RWPE2 (cell line): ENCODE results near the gene TNRC6B.

Source experiments
- ATAC-seq: fragments of 200-7000 bp; cut with Tn5 transposase; 3 replicates; pipeline ENCODE4 v1.9.1; 2021; ENCODE audit warnings: low read depth
- DNase-seq: peaks from one replicate; pipeline ENCODE4 v3.0.0-alpha.2; 2020; ENCODE audit warnings: low spot score
- H3K27ac ChIP-seq: fragments of 450-650 bp; 2 replicates; pipeline ENCODE4 v1.5.1; 2017; ENCODE audit warnings: mild to moderate bottlenecking; ENCODE audit not compliant: poor library complexity, severe bottlenecking
- H3K27me3 ChIP-seq: fragments of 250-450 bp; sonication (Bioruptor Pico); 2 replicates; pipeline ENCODE4 v1.5.1; 2021; ENCODE audit warnings: mild to moderate bottlenecking, moderate library complexity; ENCODE audit not compliant: insufficient read depth, poor library complexity, severe bottlenecking
- H3K36me3 ChIP-seq: fragments of 250-450 bp; sonication (Bioruptor Pico); 2 replicates; pipeline ENCODE4 v1.5.1; 2020; ENCODE audit warnings: low read depth, mild to moderate bottlenecking, moderate library complexity
- H3K4me1 ChIP-seq: fragments of 250-450 bp; sonication (Bioruptor Pico); 2 replicates; pipeline ENCODE4 v1.5.1; 2021; ENCODE audit warnings: mild to moderate bottlenecking, moderate library complexity; ENCODE audit not compliant: insufficient read depth, poor library complexity, severe bottlenecking
- H3K4me3 ChIP-seq: fragments of 250-450 bp; sonication (Bioruptor Pico); 2 replicates; pipeline ENCODE4 v1.5.1; 2021; ENCODE audit warnings: mild to moderate bottlenecking, moderate library complexity; ENCODE audit not compliant: severe bottlenecking
- H3K9me3 ChIP-seq: fragments of 250-450 bp; sonication (Bioruptor Pico); 2 replicates; pipeline ENCODE4 v1.5.1; 2021; ENCODE audit warnings: mild to moderate bottlenecking, moderate library complexity; ENCODE audit not compliant: severe bottlenecking
- TF ChIP-seq, protein P1 (sequence below): fragments of 450-650 bp; IDR thresholded peaks from one replicate; pipeline ENCODE4 v1.5.1; 2017; ENCODE audit warnings: mild to moderate bottlenecking, moderate library complexity; ENCODE audit not compliant: poor library complexity, severe bottlenecking

The TNRC6B gene

DNA sequence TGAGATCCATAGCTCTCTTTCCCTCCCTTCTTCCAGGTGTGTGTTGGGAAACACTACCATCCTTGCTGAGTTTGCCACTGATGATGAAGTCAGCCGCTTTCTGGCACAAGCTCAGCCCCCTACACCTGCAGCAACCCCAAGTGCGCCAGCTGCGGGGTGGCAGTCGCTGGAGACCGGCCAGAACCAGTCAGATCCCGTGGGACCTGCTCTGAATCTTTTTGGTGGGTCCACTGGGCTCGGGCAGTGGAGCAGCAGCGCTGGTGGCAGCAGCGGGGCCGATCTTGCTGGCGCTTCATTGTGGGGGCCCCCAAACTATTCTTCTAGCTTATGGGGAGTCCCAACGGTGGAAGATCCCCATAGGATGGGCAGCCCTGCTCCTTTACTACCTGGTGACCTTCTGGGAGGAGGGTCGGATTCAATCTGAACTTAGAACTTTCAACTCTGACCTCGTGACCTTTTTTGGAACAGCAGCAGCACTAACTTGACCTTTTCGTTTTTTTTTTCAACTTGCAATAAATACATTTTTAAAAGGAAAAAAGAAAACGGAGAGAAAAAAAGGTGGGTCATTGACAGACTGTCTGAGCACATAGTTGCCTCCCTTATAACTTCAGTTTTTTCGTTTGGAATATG lies 145.2 kb downstream of the TNRC6B start:
- Histone ChIP-seq H3K4me3 (no peak overlapping the region), H3K4me1 (no peaks in the 10 kb centered on the region), H3K27me3 (no peaks in the 10 kb centered on the region), H3K9me3 (no peaks in the 10 kb centered on the region), H3K27ac (no peak overlapping the region), H3K36me3 (peaks cover 20% of the 10 kb centered on the region)
- DNase-seq (no peak), ATAC-seq (no peak)
- TF ChIP-seq, protein P1, sequence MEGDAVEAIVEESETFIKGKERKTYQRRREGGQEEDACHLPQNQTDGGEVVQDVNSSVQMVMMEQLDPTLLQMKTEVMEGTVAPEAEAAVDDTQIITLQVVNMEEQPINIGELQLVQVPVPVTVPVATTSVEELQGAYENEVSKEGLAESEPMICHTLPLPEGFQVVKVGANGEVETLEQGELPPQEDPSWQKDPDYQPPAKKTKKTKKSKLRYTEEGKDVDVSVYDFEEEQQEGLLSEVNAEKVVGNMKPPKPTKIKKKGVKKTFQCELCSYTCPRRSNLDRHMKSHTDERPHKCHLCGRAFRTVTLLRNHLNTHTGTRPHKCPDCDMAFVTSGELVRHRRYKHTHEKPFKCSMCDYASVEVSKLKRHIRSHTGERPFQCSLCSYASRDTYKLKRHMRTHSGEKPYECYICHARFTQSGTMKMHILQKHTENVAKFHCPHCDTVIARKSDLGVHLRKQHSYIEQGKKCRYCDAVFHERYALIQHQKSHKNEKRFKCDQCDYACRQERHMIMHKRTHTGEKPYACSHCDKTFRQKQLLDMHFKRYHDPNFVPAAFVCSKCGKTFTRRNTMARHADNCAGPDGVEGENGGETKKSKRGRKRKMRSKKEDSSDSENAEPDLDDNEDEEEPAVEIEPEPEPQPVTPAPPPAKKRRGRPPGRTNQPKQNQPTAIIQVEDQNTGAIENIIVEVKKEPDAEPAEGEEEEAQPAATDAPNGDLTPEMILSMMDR = no peak

DNA sequence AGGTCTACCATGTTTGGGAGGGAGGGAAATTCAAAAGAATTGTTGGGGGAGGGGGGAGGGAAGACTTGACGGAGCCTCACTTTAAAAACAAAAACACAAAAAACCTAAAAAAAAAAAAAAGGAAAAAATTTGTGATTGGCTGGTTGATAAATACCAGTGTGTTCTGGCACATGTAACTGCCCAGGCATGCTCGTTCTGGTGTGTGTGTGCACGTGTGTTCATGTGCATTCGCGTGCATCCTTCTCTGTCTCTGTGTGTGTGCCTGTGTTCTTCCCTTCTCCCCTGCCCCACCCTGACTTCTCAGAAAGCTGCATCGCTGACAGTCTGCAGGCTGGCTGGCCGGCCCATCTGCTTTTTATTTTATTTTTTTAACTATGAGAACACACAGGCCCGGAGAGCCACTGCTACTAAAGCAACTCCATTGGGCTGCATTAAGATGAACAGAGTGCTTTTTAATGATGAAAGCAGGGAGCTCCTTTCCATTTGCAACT lies 146.0 kb downstream of the TNRC6B start:
- no peak for ATAC-seq
- DNase-seq = no peak
- no peaks in the 10 kb centered on the region for H3K9me3 ChIP-seq
- TF ChIP-seq, protein P1 = no peak
- H3K27ac ChIP-seq = no peak overlapping the region
- no peaks in the 10 kb centered on the region for H3K27me3 ChIP-seq
- no peak overlapping the region for H3K4me3 ChIP-seq
- H3K4me1 ChIP-seq = no peaks in the 10 kb centered on the region
- H3K36me3 ChIP-seq = peaks cover 19% of the 10 kb centered on the region; the same call in 1 of the 2 replicates

DNA sequence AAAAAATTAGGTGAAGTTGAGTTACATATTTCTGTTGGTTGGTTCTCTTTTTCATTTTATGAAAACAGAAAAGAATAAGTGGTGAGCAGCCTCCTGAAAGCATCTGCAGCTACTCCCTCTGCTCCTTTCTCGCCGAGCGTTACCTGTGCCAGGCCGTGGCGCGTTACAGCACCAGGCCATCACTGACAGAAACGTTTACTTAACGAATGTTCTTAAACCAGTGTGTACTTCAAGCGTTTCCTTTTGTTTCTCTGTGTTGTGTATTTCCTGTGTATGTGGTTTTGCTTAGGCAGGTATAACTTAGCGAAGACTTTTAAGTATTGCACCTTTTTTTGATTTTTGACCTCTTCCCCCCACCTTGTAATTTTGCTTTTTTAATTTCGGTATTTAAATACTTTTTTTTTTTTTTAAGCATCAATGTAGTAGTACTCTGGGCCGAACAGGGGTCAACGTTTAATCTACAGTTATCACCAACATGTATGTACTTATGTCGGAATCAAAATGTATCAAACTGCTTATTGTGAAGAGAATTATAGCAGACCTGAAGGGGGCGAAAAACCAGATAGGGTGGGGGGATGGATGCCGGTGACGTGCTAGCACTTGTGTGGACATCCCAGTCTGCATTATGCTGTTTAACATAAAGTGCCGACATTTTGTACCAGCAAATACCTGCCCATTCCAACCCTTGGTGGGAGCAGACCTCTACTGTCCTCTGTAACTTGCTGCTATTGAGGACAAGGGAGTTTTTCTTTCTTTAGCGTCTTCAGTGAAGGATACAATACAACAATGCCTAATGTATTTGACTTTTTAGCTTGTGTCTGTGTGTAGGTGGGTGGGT lies 147.0 kb downstream of the TNRC6B start:
- ATAC-seq (no peak), DNase-seq (no peak)
- Histone ChIP-seq H3K4me1 (no peaks in the 10 kb centered on the region), H3K27ac (no peak overlapping the region), H3K9me3 (no peaks in the 10 kb centered on the region), H3K36me3 (peaks cover 19% of the 10 kb centered on the region; the same call in 1 of the 2 replicates), H3K27me3 (no peaks in the 10 kb centered on the region), H3K4me3 (no peak overlapping the region)
- TF ChIP-seq, protein P1 = no peak

DNA sequence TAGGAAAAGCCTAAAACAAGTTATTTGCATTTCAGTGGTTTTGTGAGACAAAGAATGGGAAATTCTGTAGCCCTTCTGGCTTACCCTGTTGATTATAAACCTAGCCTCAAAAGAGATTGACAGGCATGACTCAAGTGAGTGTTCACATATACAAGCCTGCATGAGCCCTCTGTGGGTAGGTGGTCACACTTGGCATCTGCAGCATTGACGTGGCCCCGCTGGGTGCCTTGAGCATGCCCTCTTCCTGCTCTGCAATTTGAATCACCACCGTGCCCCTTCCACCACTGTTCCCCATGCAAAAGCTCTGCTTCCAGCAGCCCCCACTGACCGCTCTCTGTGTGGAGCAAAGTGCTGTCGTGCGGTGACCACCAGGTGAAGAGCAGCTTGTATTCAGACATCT lies 147.6 kb downstream of the TNRC6B start:
- no peak for ATAC-seq
- H3K4me3 ChIP-seq = no peak overlapping the region
- no peak for DNase-seq
- H3K36me3 ChIP-seq = peaks cover 13% of the 10 kb centered on the region; the same call in 1 of the 2 replicates
- H3K4me1 ChIP-seq = no peaks in the 10 kb centered on the region
- no peaks in the 10 kb centered on the region for H3K27me3 ChIP-seq
- no peaks in the 10 kb centered on the region for H3K9me3 ChIP-seq
- H3K27ac ChIP-seq = no peak overlapping the region
- TF ChIP-seq, protein P1 = no peak
